HUES64 (cell line): ENCODE data around the gene ARHGEF6.
"Not testable (repeated sequence)": the region's sequence is repeated elsewhere in the genome, so short reads cannot be mapped to it uniquely, and the experiment has no call there.

Experiments used
- H3K27ac ChIP-seq: 2 replicates; pipeline ENCODE4 v1.7.0; 2013; ENCODE audit warnings: low read depth, low read length, inconsistent platforms
- H3K27me3 ChIP-seq: 2 replicates; pipeline ENCODE4 v1.6.1; 2013; ENCODE audit warnings: mild to moderate bottlenecking, low read length; ENCODE audit not compliant: insufficient read depth
- H3K36me3 ChIP-seq: 2 replicates; pipeline ENCODE4 v1.6.1; 2013; ENCODE audit warnings: mild to moderate bottlenecking, low read length; ENCODE audit not compliant: insufficient read depth
- H3K4me1 ChIP-seq: 2 replicates; pipeline ENCODE4 v1.6.1; 2013; ENCODE audit warnings: mild to moderate bottlenecking, low read length, moderate library complexity; ENCODE audit not compliant: insufficient read depth
- H3K4me3 ChIP-seq: 2 replicates; pipeline ENCODE4 v1.5.1; 2013; ENCODE audit warnings: mild to moderate bottlenecking, low read length, moderate library complexity
- H3K9ac ChIP-seq: 2 replicates; pipeline ENCODE4 v1.6.1; 2013; ENCODE audit warnings: mild to moderate bottlenecking, low read depth, low read length
- H3K9me3 ChIP-seq: 2 replicates; pipeline ENCODE4 v1.6.1; 2013; ENCODE audit warnings: low read depth, low read length; ENCODE audit not compliant: insufficient read depth
- WGBS: fragments of 150-250, 120-280 bp; methylation state at CpG from one replicate; pipeline ENCODE4 v1.1.7; 2013; ENCODE audit warnings: missing lambda C conversion rate; 5-methylcytosine and 5-hydroxymethylcytosine counted together

Gene ARHGEF6

DNA sequence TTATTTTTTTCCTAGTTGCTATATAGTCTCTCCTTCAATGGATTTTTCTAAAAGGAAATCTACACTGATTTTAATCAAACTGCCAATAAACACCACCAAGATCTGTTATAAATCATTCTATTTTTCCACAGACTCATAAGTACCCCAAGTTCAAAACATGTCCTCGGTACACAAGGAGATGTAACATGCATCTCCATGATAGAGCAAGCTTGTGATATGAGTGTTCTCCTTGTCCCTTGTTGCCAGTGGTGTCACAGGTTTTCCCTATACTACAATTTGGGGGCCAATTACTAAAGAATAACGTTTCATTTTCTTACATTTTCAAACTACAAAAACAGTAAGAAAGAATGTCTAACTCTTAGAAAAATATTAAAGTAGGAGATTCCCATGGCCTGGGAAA lies 491 bp downstream of the ARHGEF6 start:
- H3K36me3 ChIP-seq: no peaks in the 10 kb centered on the region
- no peaks in the 10 kb centered on the region for H3K9me3 ChIP-seq
- H3K4me3 ChIP-seq: no peak overlapping the region
- H3K27ac ChIP-seq: no peak overlapping the region
- H3K9ac ChIP-seq: no peak overlapping the region
- H3K4me1 ChIP-seq: no peaks in the 10 kb centered on the region
- WGBS: 88% methylated on average over 1 of the region's 2 CpGs
- no peaks in the 10 kb centered on the region for H3K27me3 ChIP-seq

DNA sequence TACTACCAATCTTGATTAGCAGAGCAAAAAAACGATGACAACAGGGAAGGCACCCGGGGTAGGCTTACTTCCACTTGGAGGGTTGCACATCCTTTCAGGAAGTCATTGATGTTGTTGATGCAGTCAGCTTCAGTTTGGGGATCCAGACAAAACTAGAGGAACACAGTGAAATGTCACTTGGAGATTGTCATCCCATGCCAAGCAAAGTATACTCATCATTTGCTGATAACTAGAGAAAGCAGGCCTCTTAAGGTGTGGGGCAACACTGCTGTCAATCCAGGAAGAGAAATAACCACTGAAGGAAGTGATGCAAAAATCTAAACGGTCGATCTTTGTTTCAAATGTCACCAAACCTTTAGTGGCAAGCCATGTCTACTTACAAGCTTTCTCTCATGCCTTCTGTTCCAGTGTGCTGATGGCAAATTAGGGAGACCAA lies 1.4 kb downstream of the ARHGEF6 start:
- H3K27ac ChIP-seq: no peak overlapping the region
- H3K27me3 ChIP-seq: no peaks in the 10 kb centered on the region
- no peaks in the 10 kb centered on the region for H3K9me3 ChIP-seq
- H3K4me3 ChIP-seq: no peak overlapping the region
- H3K36me3 ChIP-seq: no peaks in the 10 kb centered on the region
- 87% methylated on average over 4 of the region's 4 CpGs for WGBS
- no peaks in the 10 kb centered on the region for H3K4me1 ChIP-seq
- H3K9ac ChIP-seq: no peak overlapping the region

- Histone ChIP-seq H3K27me3 (no peaks in the 10 kb centered on the region), H3K4me1 (no peaks in the 10 kb centered on the region), H3K9ac (no peak overlapping the region), H3K27ac (no peak overlapping the region), H3K9me3 (no peaks in the 10 kb centered on the region), H3K36me3 (no peaks in the 10 kb centered on the region), H3K4me3 (no peak overlapping the region)
Measured at GRCh38 chrX:136778916-136779315, 1.8 kb downstream of the ARHGEF6 start.

DNA sequence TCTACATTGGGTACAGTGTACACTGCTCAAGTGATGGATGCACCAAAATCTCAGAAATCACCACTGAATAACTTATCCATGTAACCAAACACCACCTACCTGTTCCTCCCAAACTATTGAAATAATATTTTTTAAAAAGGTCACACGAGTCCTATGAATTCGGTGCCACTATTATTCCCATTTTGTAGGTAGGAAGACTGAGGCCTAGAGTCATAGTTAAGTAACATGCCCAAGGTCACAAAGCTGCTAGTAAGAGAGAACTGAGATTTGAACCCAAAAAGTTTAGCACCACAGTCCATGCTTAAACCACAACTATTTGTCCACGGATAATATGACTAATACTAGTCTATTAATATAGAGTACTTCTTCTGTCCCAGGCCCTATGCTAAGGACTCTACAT lies 2.7 kb downstream of the ARHGEF6 start:
- H3K4me1 ChIP-seq: no peaks in the 10 kb centered on the region
- no peak overlapping the region for H3K9ac ChIP-seq
- H3K4me3 ChIP-seq: no peak overlapping the region
- H3K9me3 ChIP-seq: no peaks in the 10 kb centered on the region
- no peak overlapping the region for H3K27ac ChIP-seq
- H3K27me3 ChIP-seq: no peaks in the 10 kb centered on the region
- H3K36me3 ChIP-seq: no peaks in the 10 kb centered on the region
- WGBS: 100% methylated on average over 2 of the region's 3 CpGs

GRCh38 chrX:136773648-136774047 lies 7.1 kb downstream of the ARHGEF6 start:
- H3K9me3 ChIP-seq: no peaks in the 10 kb centered on the region
- no peaks in the 10 kb centered on the region for H3K27me3 ChIP-seq
- 0 out of 2 replicates have a peak, but pooled peaks cover under 1% of the 10 kb centered on the region for H3K4me1 ChIP-seq
- 100% methylated on average over 1 of the region's 2 CpGs for WGBS
- no peaks in the 10 kb centered on the region for H3K36me3 ChIP-seq
- no peak overlapping the region for H3K9ac ChIP-seq
- H3K27ac ChIP-seq: no peak overlapping the region
- H3K4me3 ChIP-seq: no peak overlapping the region

- H3K9me3 ChIP-seq, H3K27ac ChIP-seq, H3K4me1 ChIP-seq, H3K27me3 ChIP-seq, H3K4me3 ChIP-seq, H3K9ac ChIP-seq, H3K36me3 ChIP-seq: not testable (repeated sequence)
- no CpG with 5 or more reads among the region's 2 CpGs for WGBS
Measured at GRCh38 chrX:136771869-136772268, 8.9 kb downstream of the ARHGEF6 start.

DNA sequence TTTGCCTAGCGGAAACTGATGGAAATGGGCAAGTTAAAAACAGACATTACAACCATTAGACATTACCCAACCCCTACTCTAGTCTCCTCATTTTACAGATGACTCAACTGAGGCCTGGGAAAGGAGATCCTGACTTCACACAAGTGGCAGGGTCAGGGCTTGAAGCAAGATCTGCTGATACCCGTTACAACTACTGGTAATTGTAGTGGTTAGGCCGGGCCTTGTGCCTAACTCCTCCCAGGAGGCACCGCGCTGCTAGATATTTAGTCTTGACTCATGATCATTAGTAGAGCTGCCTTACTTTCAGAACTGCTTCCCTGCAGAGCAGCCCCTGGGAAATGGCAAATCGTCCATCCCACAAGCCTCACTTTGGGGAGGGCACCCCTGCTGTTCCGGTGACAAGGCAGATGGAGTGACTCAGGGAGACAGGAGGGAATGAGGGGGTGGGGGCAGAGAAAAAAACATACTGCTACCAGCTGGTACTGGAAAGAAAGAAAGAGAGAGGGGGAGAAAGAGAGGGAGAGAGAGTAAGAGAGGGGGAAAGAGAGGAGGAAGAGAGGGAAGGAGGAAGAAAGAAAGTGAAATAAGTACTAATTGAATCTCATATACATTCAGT lies 12.2 kb downstream of the ARHGEF6 start:
- WGBS: 23% methylated on average over 6 of the region's 7 CpGs
- H3K4me3 ChIP-seq: peak overlapping the region; percentile 64; the same call in 1 of the 2 replicates
- peaks cover 13% of the 10 kb centered on the region; the same call in 1 of the 2 replicates for H3K4me1 ChIP-seq
- H3K36me3 ChIP-seq: no peaks in the 10 kb centered on the region
- no peak overlapping the region for H3K9ac ChIP-seq
- peaks cover 11% of the 10 kb centered on the region for H3K27me3 ChIP-seq
- H3K9me3 ChIP-seq: no peaks in the 10 kb centered on the region
- no peak overlapping the region for H3K27ac ChIP-seq

DNA sequence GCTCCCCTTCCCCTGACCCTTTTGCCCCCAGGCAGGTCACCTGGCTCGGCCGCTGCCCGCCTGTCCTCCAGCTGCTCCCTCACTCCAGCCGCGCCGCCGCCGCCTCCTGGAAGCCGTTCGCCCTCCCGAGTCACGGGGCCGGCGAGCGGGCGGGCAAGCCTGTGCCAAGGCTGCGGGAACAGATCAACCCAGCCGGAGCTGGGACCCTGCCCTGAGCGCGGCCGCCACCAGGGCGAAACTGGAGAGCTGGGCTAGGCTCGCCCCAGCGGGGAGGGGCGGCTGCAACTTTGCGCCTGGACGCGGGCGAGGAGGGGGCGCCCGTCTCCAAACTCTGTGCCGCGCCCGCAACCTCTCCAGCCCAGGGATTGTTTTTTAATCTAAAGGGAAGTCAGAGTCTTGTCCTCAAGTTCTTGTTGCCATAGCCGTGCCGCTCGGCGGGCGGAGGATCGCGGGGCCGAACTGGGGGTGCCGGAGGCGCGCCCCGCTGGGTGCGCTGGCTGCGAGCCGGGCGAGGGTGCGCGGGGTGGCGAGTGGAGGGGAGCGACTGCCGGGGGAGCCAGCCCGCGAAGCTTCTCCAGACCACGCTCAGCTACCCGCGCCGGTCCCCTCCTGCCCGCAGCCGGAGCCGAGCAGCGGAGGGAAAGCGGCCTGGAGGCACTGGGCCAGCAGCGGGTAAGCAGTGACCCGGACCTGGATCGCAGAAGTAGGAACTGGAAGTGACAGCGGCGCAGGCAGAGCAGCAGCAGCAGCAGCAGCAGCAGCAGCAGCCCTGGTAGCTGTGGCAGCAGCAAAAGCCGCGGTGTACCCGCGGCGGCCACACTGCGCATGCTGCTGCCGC lies 13.4 kb downstream of the ARHGEF6 start:
- Histone ChIP-seq H3K4me1 (peaks cover 13% of the 10 kb centered on the region; the same call in 1 of the 2 replicates), H3K9me3 (no peaks in the 10 kb centered on the region), H3K9ac (peak overlapping the region; percentile 47), H3K27me3 (peaks cover 11% of the 10 kb centered on the region), H3K36me3 (no peaks in the 10 kb centered on the region), H3K4me3 (peak overlapping the region; percentile 64), H3K27ac (no peak overlapping the region)
- WGBS: under 1% methylated on average over 78 of the region's 78 CpGs

DNA sequence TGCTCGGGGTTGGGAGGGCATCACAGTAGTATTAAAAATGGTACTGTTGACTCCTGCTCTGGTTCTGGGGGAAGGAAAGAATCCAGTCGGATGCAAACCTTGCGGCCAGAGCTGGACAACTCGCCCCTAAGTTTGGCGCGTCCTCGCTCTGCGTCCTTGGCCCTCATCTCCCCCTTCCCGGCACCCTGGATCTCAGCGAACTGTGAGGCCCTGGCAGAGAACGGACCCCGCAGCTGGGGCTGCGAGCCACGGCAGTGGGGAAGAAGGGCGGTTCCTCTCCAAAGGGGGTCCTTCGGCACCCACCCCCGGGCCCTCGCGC lies 14.0 kb downstream of the ARHGEF6 start:
- peaks cover 11% of the 10 kb centered on the region for H3K27me3 ChIP-seq
- peak overlapping the region; percentile 47; the same call in 1 of the 2 replicates for H3K9ac ChIP-seq
- H3K36me3 ChIP-seq: no peaks in the 10 kb centered on the region
- H3K4me1 ChIP-seq: peaks cover 13% of the 10 kb centered on the region; the same call in 1 of the 2 replicates
- WGBS: 5% methylated on average over 19 of the region's 19 CpGs
- H3K4me3 ChIP-seq: peak overlapping the region; percentile 64
- no peak overlapping the region for H3K27ac ChIP-seq
- no peaks in the 10 kb centered on the region for H3K9me3 ChIP-seq

GRCh38 chrX:136765821-136766356 lies 14.8 kb downstream of the ARHGEF6 start:
- Histone ChIP-seq H3K27ac (no peak overlapping the region), H3K9me3 (no peaks in the 10 kb centered on the region), H3K4me1 (peaks cover 19% of the 10 kb centered on the region; the same call in 1 of the 2 replicates), H3K36me3 (no peaks in the 10 kb centered on the region), H3K4me3 (no peak overlapping the region), H3K27me3 (peaks cover 11% of the 10 kb centered on the region), H3K9ac (no peak overlapping the region)
- whole genome bisulfite sequencing: no CpG with 5 or more reads among the region's 1 CpG

- H3K9ac ChIP-seq: no peak overlapping the region
- peaks cover 11% of the 10 kb centered on the region for H3K27me3 ChIP-seq
- no peak overlapping the region for H3K27ac ChIP-seq
- no peaks in the 10 kb centered on the region for H3K9me3 ChIP-seq
- H3K4me3 ChIP-seq: no peak overlapping the region
- H3K4me1 ChIP-seq: peaks cover 27% of the 10 kb centered on the region
- 92% methylated on average over 3 of the region's 5 CpGs for WGBS
- no peaks in the 10 kb centered on the region for H3K36me3 ChIP-seq
Measured at GRCh38 chrX:136764206-136764605, 16.5 kb downstream of the ARHGEF6 start.
